Suppressor macrophage (primary cell): Measurements from ENCODE around the gene SPP1.
"Not testable (repeated sequence)": the region's sequence is repeated elsewhere in the genome, so short reads cannot be mapped to it uniquely, and the experiment has no call there.

ENCODE experiments used
- DNase-seq, 4 experiments: peaks; one replicate each; pipeline ENCODE4 v3.0.0-alpha.2; 2020 to 2022

Gene SPP1

GRCh38 chr4:88025868-88026661 lies 50.6 kb downstream of the SPP1 start:
- DNase-seq = not testable (repeated sequence)

- DNase-seq = peak; percentile 10 to 64 (median 37)
Measured at GRCh38 chr4:88027611-88028608, 52.4 kb downstream of the SPP1 start.

GRCh38 chr4:88028946-88029345 lies 53.4 kb downstream of the SPP1 start:
- DNase-seq = peak; percentile 19 to 64 (median 52)

- no peak for DNase-seq
Measured at GRCh38 chr4:88029556-88029955, 54.0 kb downstream of the SPP1 start.

GRCh38 chr4:88030565-88031310 lies 55.2 kb downstream of the SPP1 start:
- DNase-seq = no peak
